Globus pallidus (tissue), 1 donor: ENCODE measurements around the gene HSPB2.
"Not testable (repeated sequence)": the region's sequence is repeated elsewhere in the genome, so short reads cannot be mapped to it uniquely, and the experiment has no call there.

Experiments used
- DNase-seq: peaks from one replicate; pipeline ENCODE4 v3.0.0-alpha.2; 2015; ENCODE audit warnings: low spot score

HSPB2 gene

GRCh38 chr11:111913997-111914396, 1.5 kb downstream of the HSPB2 start:
- peak; percentile 97 for DNase-seq

- no peak for DNase-seq
These were observed 4.2 kb downstream of the HSPB2 start for GRCh38 chr11:111916768-111917167.

GRCh38 chr11:111917312-111917711, 4.8 kb downstream of the HSPB2 start:
- DNase-seq, result no peak

GRCh38 chr11:111917788-111918187, 5.3 kb downstream of the HSPB2 start:
- no peak for DNase-seq

- no peak for DNase-seq
These were observed 6.1 kb downstream of the HSPB2 start, which contains the start of gene C11orf52 for GRCh38 chr11:111918390-111919256. Gene C11orf52, plus strand, starts transcription at chr11:111918913. Its CDS starts 60 bp downstream, at chr11:111918973.

GRCh38 chr11:111920908-111921307, 8.4 kb downstream of the HSPB2 start:
- DNase-seq, result no peak

- DNase-seq, result no peak
These were observed 9.2 kb downstream of the HSPB2 start for GRCh38 chr11:111921541-111922230.

GRCh38 chr11:111922803-111923202, 10.3 kb downstream of the HSPB2 start:
- DNase-seq, result no peak

- no peak for DNase-seq
These were observed 10.8 kb downstream of the HSPB2 start for GRCh38 chr11:111923351-111923788.

GRCh38 chr11:111923951-111924350, 11.4 kb downstream of the HSPB2 start:
- DNase-seq, result no peak

GRCh38 chr11:111925953-111926352, 13.4 kb downstream of the HSPB2 start:
- DNase-seq, result no peak

GRCh38 chr11:111926505-111927391, 14.2 kb downstream of the HSPB2 start:
- DNase-seq, result peak; percentile 99

- no peak for DNase-seq
These were observed 17.9 kb downstream of the HSPB2 start for GRCh38 chr11:111930472-111930871.

- no peak for DNase-seq
These were observed 20.0 kb downstream of the HSPB2 start for GRCh38 chr11:111932611-111932950.

GRCh38 chr11:111933176-111933575, 20.6 kb downstream of the HSPB2 start:
- not testable (repeated sequence) for DNase-seq

- DNase-seq, result no peak
These were observed 21.3 kb downstream of the HSPB2 start for GRCh38 chr11:111933872-111934271.

- no peak for DNase-seq
These were observed 21.8 kb downstream of the HSPB2 start for GRCh38 chr11:111934306-111934705.

- no peak for DNase-seq
These were observed 22.9 kb downstream of the HSPB2 start for GRCh38 chr11:111935317-111936039.

- no peak for DNase-seq
These were observed 23.6 kb downstream of the HSPB2 start for GRCh38 chr11:111936040-111936540.

- DNase-seq, result no peak
These were observed 24.9 kb downstream of the HSPB2 start for GRCh38 chr11:111937461-111937769.

- DNase-seq, result no peak
These were observed 25.3 kb downstream of the HSPB2 start for GRCh38 chr11:111937844-111938243.
